ENCODE data around the gene MRPL52. TPM values are rescaled to one million over a fixed set of nuclear protein-coding genes. Genes with fewer than 3 reads are reported as not detected.

MRPL52 gene
- total RNA-seq, 1 donor from 2014 or later, result 36.8 TPM

GRCh38 chr14:22883173-22883976, 53.7 kb downstream of the MRPL52 start, which contains the start of gene REM2:
TSS of gene REM2 (plus strand) at chr14:22883222. CDS start at chr14:22883288, 66 bp downstream.
- peak; percentile 36 for DNase-seq

GRCh38 chr14:22884076-22884737, 54.5 kb downstream of the MRPL52 start:
- DNase-seq, result no peak

Small RNAs within 50 kb of the gene (small RNA-seq; reads per million reads assigned to genes)
- not detected for gene RF00019 (ENCODE audit: low replicate concordance)

Other genes with a start within 250 kb of the MRPL52 start
- gene DAD1, start 240.7 kb upstream of the MRPL52 start, total RNA-seq, result 168 TPM
- gene ABHD4, start 231.6 kb upstream of the MRPL52 start, total RNA-seq, result 8.4 TPM
- not detected for gene OR6J1, start 185.5 kb upstream of the MRPL52 start, total RNA-seq
- 92.3 TPM for gene OXA1L, start 63.2 kb upstream of the MRPL52 start, total RNA-seq
- 14.2 TPM for gene SLC7A7, start 14.5 kb upstream of the MRPL52 start, total RNA-seq
- gene MMP14, start 6.7 kb downstream of the MRPL52 start, total RNA-seq, result 131 TPM
- gene LRP10, start 41.9 kb downstream of the MRPL52 start, total RNA-seq, result 30.5 TPM
- gene REM2, start 53.3 kb downstream of the MRPL52 start, total RNA-seq, result 0.72 TPM
- gene RBM23, start 89.3 kb downstream of the MRPL52 start, total RNA-seq, result 162 TPM
- 64.8 TPM for gene PRMT5, start 99.5 kb downstream of the MRPL52 start, total RNA-seq
- gene HAUS4, start 127.2 kb downstream of the MRPL52 start, total RNA-seq, result 60.3 TPM
- gene AJUBA, start 152.7 kb downstream of the MRPL52 start, total RNA-seq, result 47.2 TPM
- 13.5 TPM for gene C14orf93, start 180.3 kb downstream of the MRPL52 start, total RNA-seq
- gene PSMB5, start 205.0 kb downstream of the MRPL52 start, total RNA-seq, result 190 TPM
- not detected for gene PSMB11, start 212.3 kb downstream of the MRPL52 start, total RNA-seq
- 4.5 TPM for gene CDH24, start 227.6 kb downstream of the MRPL52 start, total RNA-seq